A549 (cell line): ENCODE measurements around the gene NSUN6. TPM values are rescaled to one million over a fixed set of nuclear protein-coding genes. Genes with fewer than 3 reads are reported as not detected.
A peak's percentile ranks its signal among the peaks of the same experiment; 100 is the strongest.

ENCODE experiments used
- ATAC-seq, 2 experiments: fragments of 200-7000 bp in 1 of 2; fragments of >200 bp in 1 of 2; cut with Nextera tagmentation in 1 of 2; cut with Tn5 transposase in 1 of 2; 3 replicates each; pipeline versions ENCODE4 v1.8.0 to v1.9.1; 2018 to 2020; ENCODE audit warnings: mild to moderate bottlenecking in 1 of 2, moderate library complexity in 1 of 2
- CTCF ChIA-PET: fragments of 300-600 bp; sonication (Branson Sonifier 250); formaldehyde crosslinking; extraction: SDS; loops from one replicate; lab custom pipeline; 2021; ENCODE audit warnings: antibody characterized with exemption, inconsistent platforms; lab: Yijun Ruan, JAX
- POLR2A ChIA-PET: fragments of 350-600 bp; formaldehyde crosslinking; extraction: SDS; loops from one replicate; lab custom pipeline; 2021; ENCODE audit warnings: antibody characterized with exemption, inconsistent platforms; lab: Yijun Ruan, JAX
- DNase-seq, 2 experiments: peaks; one replicate each; pipeline versions ENCODE4 v3.0.0 to v3.0.0-alpha.2; 2011 to 2016; ENCODE audit warnings: low read depth in 1 of 2, low spot score in 1 of 2
- FAIRE-seq: peaks from 2 replicates; lab custom pipeline; 2011; peaks lifted over from hg19 to GRCh38; lab: Jason Lieb, UNC
- H3K27ac ChIP-seq, 2 experiments: fragments of >200 bp; sonication (Bioruptor Twin); formaldehyde crosslinking; 3 replicates each; pipeline ENCODE4 v1.5.1; 2016 to 2017
- H3K4me1 ChIP-seq: fragments of >200 bp; sonication (Bioruptor Twin); formaldehyde crosslinking; 3 replicates; pipeline ENCODE4 v1.6.1; 2016
- H3K4me2 ChIP-seq: fragments of >200 bp; sonication (Bioruptor Twin); formaldehyde crosslinking; 3 replicates; pipeline ENCODE4 v1.6.1; 2016
- H3K4me3 ChIP-seq: fragments of >200 bp; sonication (Bioruptor Twin); formaldehyde crosslinking; 3 replicates; pipeline ENCODE4 v1.5.1; 2016
- H3K9me3 ChIP-seq: fragments of >200 bp; sonication (Bioruptor Twin); formaldehyde crosslinking; 3 replicates; pipeline ENCODE4 v1.6.1; 2016
- EHF ChIP-seq: fragments of 250-450 bp; sonication (Bioruptor Pico); IDR thresholded peaks from 2 replicates; pipeline ENCODE4 v1.5.0; 2020; ENCODE audit warnings: mild to moderate bottlenecking
- EHMT2 ChIP-seq: fragments of 200-600 bp; sonication (generic); IDR thresholded peaks from 2 replicates; pipeline ENCODE4 v1.6.1; 2016; ENCODE audit warnings: antibody characterized with exemption, low read depth, mild to moderate bottlenecking, moderate library complexity
- ESRRA ChIP-seq: fragments of 150-350 bp; IDR thresholded peaks from 2 replicates; pipeline ENCODE4 v1.6.1; 2014; ENCODE audit warnings: mild to moderate bottlenecking, low read length, borderline replicate concordance
- HDAC2 ChIP-seq: fragments of 200-600 bp; sonication (generic); IDR thresholded peaks from 2 replicates; pipeline ENCODE4 v1.6.1; 2016
- HOXB13 ChIP-seq: fragments of 250-450 bp; sonication (Bioruptor Pico); IDR thresholded peaks from 2 replicates; pipeline ENCODE4 v1.5.0; 2020; ENCODE audit warnings: low read depth, mild to moderate bottlenecking, moderate library complexity
- KDM5A ChIP-seq: fragments of 200-600 bp; sonication (generic); IDR thresholded peaks from 2 replicates; pipeline ENCODE4 v1.6.1; 2016; ENCODE audit warnings: antibody characterized with exemption, mild to moderate bottlenecking
- NR3C1 ChIP-seq: fragments of >200 bp; sonication (Bioruptor Twin); formaldehyde crosslinking; IDR thresholded peaks from 3 replicates; pipeline ENCODE4 v1.6.1; 2017
- PBX3 ChIP-seq: IDR thresholded peaks from 2 replicates; pipeline ENCODE4 v1.6.1; 2012
- REST ChIP-seq: fragments of 200-600 bp; sonication (generic); IDR thresholded peaks from 2 replicates; pipeline ENCODE4 v1.6.1; 2016; ENCODE audit warnings: antibody characterized with exemption, mild to moderate bottlenecking, moderate library complexity
- RFX5 ChIP-seq: fragments of 450-650 bp; IDR thresholded peaks from 2 replicates; pipeline ENCODE4 v1.7.1; 2014; ENCODE audit warnings: antibody characterized with exemption, mild to moderate bottlenecking, moderate library complexity
- SMC3 ChIP-seq: fragments of >200 bp; sonication (Bioruptor Twin); formaldehyde crosslinking; IDR thresholded peaks from 3 replicates; pipeline ENCODE4 v1.6.1; 2018; ENCODE audit warnings: inconsistent platforms
- WGBS: methylation state at CpG from one replicate; pipeline ENCODE4 v1.1.6; 2017; ENCODE audit errors: missing lambda C conversion rate; 5-methylcytosine and 5-hydroxymethylcytosine counted together
- polyA plus RNA-seq, 4 experiments: library from polyadenylated mRNA; depleted of rRNA in 3 of 4; stranded (reverse); fragments of >200 nt; fragmentation: RNase III in 1 of 4; extraction: RNeasy Plus Mini Kit Qiagen cat#74134 plus additional on column Dnase treatment in 1 of 4; gene quantifications; 2 replicates in 3 of 4; 3 replicates in 1 of 4; pipeline ENCODE4 v1.2.3, GENCODE V29; 2011 to 2017

The NSUN6 gene
- polyA plus RNA-seq, 2 of the 4 experiments (the other 2 are of a cell fraction): 6.5 to 14.7 TPM

- H3K4me1 ChIP-seq: no peaks in the 10 kb centered on the region
- no peak overlapping the region for H3K4me2 ChIP-seq
- TF ChIP-seq EHMT2: peak; percentile 9; the same call in 1 of the 2 replicates
- TF ChIP-seq NR3C1: no peak
- TF ChIP-seq, all 56 proteins: peak for 1
- FAIRE-seq (no peak), DNase-seq (peak in 1 of 2 experiments; percentile 27), ATAC-seq (no peak)
- CTCF ChIA-PET: no interaction called here
- peaks cover 11% of the 10 kb centered on the region; the same call in 2 of the 3 replicates for H3K9me3 ChIP-seq
- H3K27ac ChIP-seq: no peak overlapping the region
- POLR2A ChIA-PET: no interaction called here
- H3K4me3 ChIP-seq: no peak overlapping the region
- WGBS: 96% methylated on average over 4 of the region's 4 CpGs
Observed at GRCh38 chr10:18566177-18566576, 85.2 kb downstream of the NSUN6 start.

- H3K27ac ChIP-seq: no peak overlapping the region
- 89% methylated on average over 5 of the region's 5 CpGs for WGBS
- H3K4me2 ChIP-seq: no peak overlapping the region
- H3K9me3 ChIP-seq: peaks cover 5% of the 10 kb centered on the region; the same call in 2 of the 3 replicates
- FAIRE-seq (no peak), ATAC-seq (no peak)
- POLR2A ChIA-PET: no interaction called here
- CTCF ChIA-PET: no interaction called here
- no peak for TF ChIP-seq KDM5A
- TF ChIP-seq, all 56 proteins: peak for 0
- no peak for DNase-seq
- no peak overlapping the region for H3K4me3 ChIP-seq
- H3K4me1 ChIP-seq: no peaks in the 10 kb centered on the region
Observed at GRCh38 chr10:18565006-18565405, 86.4 kb downstream of the NSUN6 start.

- TF ChIP-seq EHMT2 (peak; percentile 23; the same call in 1 of the 2 replicates), HOXB13 (no peak)
- 78% methylated on average over 6 of the region's 6 CpGs for WGBS
- Histone ChIP-seq H3K4me2 (no peak overlapping the region), H3K4me3 (no peak overlapping the region), H3K9me3 (peaks cover 5% of the 10 kb centered on the region; the same call in 2 of the 3 replicates), H3K4me1 (no peaks in the 10 kb centered on the region), H3K27ac (no peak overlapping the region)
- ChIA-PET CTCF (no interaction called here), POLR2A (no interaction called here)
- DNase-seq (no peak), FAIRE-seq (no peak), ATAC-seq (no peak)
Observed at GRCh38 chr10:18563003-18563726, 88.2 kb downstream of the NSUN6 start.

DNA sequence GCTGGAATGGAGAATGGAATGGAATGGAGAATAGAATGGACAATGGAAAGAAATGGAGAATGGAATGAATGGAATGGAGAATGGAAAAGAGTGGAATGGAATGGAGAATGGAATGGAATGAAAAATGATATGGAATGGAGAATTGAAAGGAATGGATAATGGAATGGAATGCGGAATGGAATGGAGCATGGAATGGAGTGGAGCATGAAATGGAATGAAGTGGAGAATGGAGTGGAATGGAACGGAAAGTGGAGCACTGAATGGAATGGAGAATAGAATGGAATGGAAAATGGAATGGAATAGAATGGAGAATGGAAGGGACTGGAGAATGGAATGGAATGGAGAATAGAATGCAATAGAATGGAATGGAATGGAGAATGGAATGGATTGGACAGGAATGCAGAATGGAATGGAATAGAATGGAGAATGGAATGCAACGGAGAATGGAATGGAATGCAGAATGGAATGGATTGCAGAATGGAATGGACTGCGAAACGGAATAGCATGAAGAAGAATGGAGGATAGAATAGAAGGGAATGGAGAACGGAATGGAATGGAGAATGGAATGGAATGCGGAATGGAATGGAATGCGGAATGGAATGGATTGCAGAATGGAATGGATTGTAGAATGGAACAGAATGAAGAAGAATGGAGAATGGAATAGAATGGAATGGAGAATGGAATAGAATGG, 89.4 kb downstream of the NSUN6 start:
- no peak for TF ChIP-seq REST
- no peak for TF ChIP-seq SMC3
- TF ChIP-seq HDAC2: no peak
- no peak for TF ChIP-seq ESRRA
- no peak for TF ChIP-seq EHF (CRISPR knock-in tag)
- no peak for TF ChIP-seq NR3C1
- no peak for TF ChIP-seq RFX5
- Histone ChIP-seq H3K27ac (no peak overlapping the region), H3K4me3 (no peak overlapping the region), H3K4me2 (no peak overlapping the region), H3K9me3 (peaks cover 7% of the 10 kb centered on the region; the same call in 2 of the 3 replicates), H3K4me1 (no peaks in the 10 kb centered on the region)
- no peak for DNase-seq
- no peak for ATAC-seq
- no peak for FAIRE-seq
- WGBS: 82% methylated on average over 8 of the region's 8 CpGs
- POLR2A ChIA-PET: no interaction called here
- CTCF ChIA-PET: no interaction called here

- no peak overlapping the region for H3K27ac ChIP-seq
- FAIRE-seq: no peak
- H3K4me3 ChIP-seq: no peak overlapping the region
- DNase-seq: no peak
- no peak for TF ChIP-seq PBX3
- no peak overlapping the region for H3K4me2 ChIP-seq
- WGBS: 65% methylated on average over 1 of the region's 1 CpG
- POLR2A ChIA-PET: no interaction called here
- no peak for ATAC-seq
- CTCF ChIA-PET: no interaction called here
- H3K4me1 ChIP-seq: no peaks in the 10 kb centered on the region
- 0 out of 3 replicates have a peak, but pooled peaks cover 4% of the 10 kb centered on the region for H3K9me3 ChIP-seq
Observed at GRCh38 chr10:18557960-18558359, 93.4 kb downstream of the NSUN6 start.
